Breast epithelium (tissue), 4 donors: ENCODE results near the gene CCDC12. TPM values are rescaled to one million over a fixed set of nuclear protein-coding genes. Genes with fewer than 3 reads are reported as not detected.

ENCODE experiments used
- DNase-seq, 2 donors: peaks; one replicate each; pipeline ENCODE4 v3.0.0-alpha.2; 2019; ENCODE audit warnings: low spot score in 2 of 2
- H3K27ac ChIP-seq, 2 donors: fragments of 200-600 bp; sonication (generic) in 1 of 2; one replicate each; pipeline ENCODE4 v1.5.1; 2016 to 2019; ENCODE audit warnings: mild to moderate bottlenecking in 1 of 2
- H3K27me3 ChIP-seq, 2 donors: fragments of 200-600 bp; sonication (generic) in 1 of 2; one replicate each; pipeline versions ENCODE4 v1.5.1 to v1.6.0; 2017 to 2019; ENCODE audit warnings: control low read depth in 1 of 2, mild to moderate bottlenecking in 1 of 2
- H3K36me3 ChIP-seq: fragments of 200-600 bp; one replicate; pipeline ENCODE4 v1.5.1; 2019
- H3K4me1 ChIP-seq, 2 donors: fragments of 200-600 bp; sonication (generic); one replicate each; pipeline ENCODE4 v1.5.1; 2016 to 2019; ENCODE audit warnings: control low read depth in 1 of 2
- H3K4me3 ChIP-seq, 3 donors: fragments of 200-600 bp; sonication (generic); 1 replicate in 2 of 3; 2 replicates in 1 of 3; pipeline ENCODE4 v1.5.1; 2016 to 2019; ENCODE audit warnings: mild to moderate bottlenecking in 3 of 3, moderate library complexity in 2 of 3
- H3K9me3 ChIP-seq, 2 donors: fragments of 200-600 bp; sonication (generic) in 1 of 2; one replicate each; pipeline ENCODE4 v1.5.1; 2016 to 2019; ENCODE audit warnings: control low read depth in 1 of 2
- POLR2A ChIP-seq: fragments of 450-650 bp; IDR thresholded peaks from one replicate; pipeline ENCODE4 v1.6.1; 2016; ENCODE audit warnings: antibody characterized with exemption, mild to moderate bottlenecking, moderate library complexity
- POLR2AphosphoS5 ChIP-seq, 3 donors: sonication (generic); formaldehyde crosslinking; IDR thresholded peaks; one replicate each; pipeline ENCODE4 v1.6.1; 2017; ENCODE audit warnings: antibody characterized with exemption in 3 of 3
- intact Hi-C: fragments of 100-400 bp; cut with DNase I; formaldehyde crosslinking; loops from one replicate; pipeline ENCODE4 v1.15.1; 2023; ENCODE audit warnings: low total_unique reads
- total RNA-seq, 3 donors: library from RNA; depleted of rRNA; stranded (reverse); fragments of >200 nt; gene quantifications; one replicate each; pipeline ENCODE4 v1.1.0, GENCODE V29; 2016
- TF ChIP-seq, protein P1 (sequence below), 3 donors: fragments of 450-650 bp; IDR thresholded peaks; one replicate each; pipeline ENCODE4 v1.5.1; 2016 to 2017; ENCODE audit warnings: antibody characterized with exemption in 3 of 3, mild to moderate bottlenecking in 3 of 3, moderate library complexity in 3 of 3

CCDC12 gene
- total RNA-seq, 3 donors from 2014 or later, result 27.0 to 50.2 (median 43.9) TPM

DNA sequence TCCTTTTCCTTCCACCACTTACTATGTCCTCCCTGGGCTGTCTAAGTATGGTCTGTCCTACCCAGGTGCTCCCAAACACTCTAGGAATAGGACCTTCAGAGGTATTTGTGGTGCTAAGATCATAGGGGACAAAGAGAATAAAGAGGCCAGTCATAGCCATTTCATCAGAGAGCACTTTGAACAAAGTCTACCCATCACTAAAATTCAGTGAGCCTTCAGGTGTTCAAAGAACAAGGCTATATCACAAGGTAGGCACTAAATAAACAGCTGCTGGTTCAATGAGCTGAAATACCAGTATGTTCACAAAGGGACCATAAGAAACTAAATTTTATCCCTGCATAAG lies 41.7 kb upstream of the CCDC12 start:
- H3K4me3 ChIP-seq, result no peak overlapping the region
- no peak for DNase-seq
- H3K27ac ChIP-seq, result no peak overlapping the region
- peaks cover 11% of the 10 kb centered on the region for H3K36me3 ChIP-seq
- intact Hi-C loops, result no loop called here
- TF ChIP-seq POLR2A (no peak), POLR2AphosphoS5 (IDR thresholded peaks at IDR 0.05) (no peak)
- TF ChIP-seq, protein P1, sequence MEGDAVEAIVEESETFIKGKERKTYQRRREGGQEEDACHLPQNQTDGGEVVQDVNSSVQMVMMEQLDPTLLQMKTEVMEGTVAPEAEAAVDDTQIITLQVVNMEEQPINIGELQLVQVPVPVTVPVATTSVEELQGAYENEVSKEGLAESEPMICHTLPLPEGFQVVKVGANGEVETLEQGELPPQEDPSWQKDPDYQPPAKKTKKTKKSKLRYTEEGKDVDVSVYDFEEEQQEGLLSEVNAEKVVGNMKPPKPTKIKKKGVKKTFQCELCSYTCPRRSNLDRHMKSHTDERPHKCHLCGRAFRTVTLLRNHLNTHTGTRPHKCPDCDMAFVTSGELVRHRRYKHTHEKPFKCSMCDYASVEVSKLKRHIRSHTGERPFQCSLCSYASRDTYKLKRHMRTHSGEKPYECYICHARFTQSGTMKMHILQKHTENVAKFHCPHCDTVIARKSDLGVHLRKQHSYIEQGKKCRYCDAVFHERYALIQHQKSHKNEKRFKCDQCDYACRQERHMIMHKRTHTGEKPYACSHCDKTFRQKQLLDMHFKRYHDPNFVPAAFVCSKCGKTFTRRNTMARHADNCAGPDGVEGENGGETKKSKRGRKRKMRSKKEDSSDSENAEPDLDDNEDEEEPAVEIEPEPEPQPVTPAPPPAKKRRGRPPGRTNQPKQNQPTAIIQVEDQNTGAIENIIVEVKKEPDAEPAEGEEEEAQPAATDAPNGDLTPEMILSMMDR (IDR thresholded peaks at IDR 0.05), result no peak
- no peaks in the 10 kb centered on the region for H3K27me3 ChIP-seq
- no peaks in the 10 kb centered on the region for H3K4me1 ChIP-seq
- H3K9me3 ChIP-seq, result no peaks in the 10 kb centered on the region

DNA sequence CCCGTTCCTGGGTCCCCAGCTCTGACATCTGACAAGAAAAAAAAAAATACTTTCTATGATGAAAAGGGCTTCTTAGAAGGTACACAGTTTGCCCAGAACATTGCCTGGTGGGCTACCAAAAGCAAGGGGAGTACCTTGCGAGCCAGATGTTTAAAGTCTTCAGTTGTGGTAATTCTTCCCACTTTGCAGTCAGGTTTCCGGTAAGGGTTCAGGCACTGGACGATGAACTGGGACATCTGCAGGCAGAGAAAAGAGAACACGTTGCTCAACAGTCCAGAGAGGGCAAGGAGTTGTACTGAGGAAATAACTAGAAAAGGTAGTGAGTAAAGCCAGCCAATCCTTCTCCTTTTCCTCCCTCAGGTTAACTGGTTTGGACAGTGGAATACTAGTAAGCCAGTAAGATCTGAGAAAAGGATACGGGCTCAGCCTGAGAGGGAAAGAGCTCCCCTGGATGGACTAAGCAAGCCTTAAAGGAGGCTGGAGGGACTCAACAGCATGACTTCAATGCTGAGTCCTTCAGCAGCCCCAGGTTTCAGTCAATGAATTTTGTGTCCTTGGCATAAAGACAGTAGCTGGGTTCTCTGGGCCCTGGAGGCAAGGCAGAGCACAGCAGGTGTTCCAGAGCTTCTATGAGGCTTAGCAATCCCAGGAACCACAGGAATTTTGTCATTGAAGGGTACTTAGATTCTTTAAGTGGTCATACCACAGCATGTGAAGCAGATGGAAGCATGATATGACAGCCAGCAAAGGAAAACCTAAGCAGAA lies 41.1 kb upstream of the CCDC12 start:
- intact Hi-C loops, result no loop called here
- H3K27ac ChIP-seq, result no peak overlapping the region

DNA sequence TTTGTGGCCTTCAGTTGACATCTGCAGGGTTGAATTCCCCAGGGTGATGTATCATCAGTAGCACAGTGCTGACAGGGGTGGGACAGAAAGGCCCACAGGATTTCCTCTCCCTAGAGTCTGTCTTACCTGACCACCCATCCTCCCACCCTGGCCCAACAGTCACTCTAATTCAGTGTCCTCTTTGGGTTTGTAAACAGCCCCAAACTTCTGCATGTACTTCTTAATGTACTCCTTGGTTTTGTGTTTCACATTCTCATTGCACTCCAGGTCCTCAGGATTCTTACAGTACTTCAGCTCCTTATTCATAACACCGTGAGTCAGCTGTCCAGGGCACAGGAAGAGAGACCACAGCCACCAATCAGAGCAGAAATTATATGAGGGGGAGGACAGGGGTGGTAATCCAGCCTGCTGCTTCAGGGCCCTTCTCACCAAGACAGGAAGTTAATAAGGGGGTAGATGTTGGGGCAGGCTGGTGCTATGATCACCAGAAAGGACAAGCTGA lies 40.4 kb upstream of the CCDC12 start:
- Histone ChIP-seq H3K27ac (no peak overlapping the region), H3K27me3 (no peaks in the 10 kb centered on the region), H3K9me3 (no peaks in the 10 kb centered on the region), H3K4me1 (no peaks in the 10 kb centered on the region), H3K36me3 (peaks cover 11% of the 10 kb centered on the region), H3K4me3 (no peak overlapping the region)
- intact Hi-C loops, result no loop called here
- TF ChIP-seq, protein P1 (IDR thresholded peaks at IDR 0.05), result no peak
- TF ChIP-seq POLR2AphosphoS5 (IDR thresholded peaks at IDR 0.05) (no peak), POLR2A (no peak)
- DNase-seq, result no peak

More for the DNA sequence above, 41.1 kb upstream of the CCDC12 start:
- no peaks in the 10 kb centered on the region for H3K4me1 ChIP-seq
- no peaks in the 10 kb centered on the region for H3K9me3 ChIP-seq
- no peak for DNase-seq
- no peaks in the 10 kb centered on the region for H3K27me3 ChIP-seq
- H3K36me3 ChIP-seq, result peaks cover 11% of the 10 kb centered on the region
- no peak overlapping the region for H3K4me3 ChIP-seq
- TF ChIP-seq, protein P1 (IDR thresholded peaks at IDR 0.05), result no peak
- no peak for TF ChIP-seq POLR2AphosphoS5 (IDR thresholded peaks at IDR 0.05)
- no peak for TF ChIP-seq POLR2A

DNA sequence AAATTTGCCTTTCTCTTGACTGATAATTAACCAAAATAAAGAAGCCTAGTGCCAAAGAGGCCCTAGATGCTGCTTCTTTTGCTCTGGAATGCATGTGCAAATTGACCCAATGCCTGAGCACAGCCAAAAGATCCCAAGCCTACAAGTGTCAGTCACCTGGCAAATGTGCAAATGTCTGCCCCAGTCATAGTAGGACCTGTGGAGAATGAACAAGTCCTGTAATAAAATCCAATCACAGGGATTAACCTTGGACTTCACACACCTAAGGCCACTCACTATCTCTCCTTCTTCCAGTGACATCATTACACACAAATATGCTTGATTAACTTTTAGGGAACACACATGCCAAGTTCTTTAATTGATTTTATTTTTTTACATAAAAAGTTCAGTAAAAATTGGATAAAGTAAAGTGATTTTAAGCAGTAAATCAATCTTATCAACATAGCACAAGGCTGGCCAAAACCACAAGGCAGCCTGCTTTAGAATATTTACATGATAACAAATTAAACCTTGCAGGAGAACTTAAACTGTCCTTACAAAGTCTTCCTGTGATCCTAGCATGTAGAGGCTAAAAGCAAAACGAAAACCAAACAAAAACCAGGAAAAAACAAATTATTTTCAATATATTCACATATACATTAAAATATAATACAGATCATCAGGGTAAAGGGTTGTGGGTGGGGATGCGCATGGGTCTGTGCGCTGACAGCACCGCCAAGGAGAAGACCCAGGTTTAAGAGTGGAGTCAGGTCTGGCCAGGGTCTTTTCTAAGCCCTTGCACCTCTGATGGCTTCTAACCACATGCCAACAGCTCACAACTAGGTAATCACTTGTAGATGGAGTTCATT lies 39.8 kb upstream of the CCDC12 start:
- Histone ChIP-seq H3K27ac (no peak overlapping the region), H3K36me3 (peaks cover 11% of the 10 kb centered on the region), H3K9me3 (no peaks in the 10 kb centered on the region), H3K4me3 (no peak overlapping the region), H3K4me1 (no peaks in the 10 kb centered on the region), H3K27me3 (no peaks in the 10 kb centered on the region)
- intact Hi-C loops, result no loop called here
- no peak for DNase-seq
- TF ChIP-seq, protein P1 (IDR thresholded peaks at IDR 0.05), result no peak
- TF ChIP-seq POLR2A (no peak), POLR2AphosphoS5 (IDR thresholded peaks at IDR 0.05) (no peak)

DNA sequence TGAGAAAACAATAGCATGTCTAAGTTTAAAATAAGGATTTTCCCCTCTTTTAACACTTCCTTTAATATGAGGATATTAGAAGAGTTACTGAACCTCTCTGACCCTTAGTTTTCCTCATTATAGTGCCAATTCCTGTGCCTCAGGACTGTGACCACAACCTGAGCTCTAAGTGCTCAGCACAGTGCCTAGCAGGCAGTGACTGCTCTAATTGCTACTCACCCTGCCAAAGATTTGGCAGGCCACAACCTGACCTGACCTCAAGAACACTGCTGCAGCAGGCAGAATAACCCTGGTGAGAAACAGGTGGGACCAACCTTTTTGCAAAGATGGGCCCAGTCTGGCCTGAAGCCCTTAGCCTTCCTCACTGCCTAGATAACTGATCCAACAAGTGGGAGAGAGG lies 38.6 kb upstream of the CCDC12 start:
- H3K4me1 ChIP-seq, result no peaks in the 10 kb centered on the region
- H3K27me3 ChIP-seq, result no peaks in the 10 kb centered on the region
- intact Hi-C loops, result no loop called here
- no peak for DNase-seq
- no peak overlapping the region for H3K4me3 ChIP-seq
- H3K9me3 ChIP-seq, result no peaks in the 10 kb centered on the region
- no peak overlapping the region for H3K27ac ChIP-seq
- TF ChIP-seq, protein P1 (IDR thresholded peaks at IDR 0.05), result no peak
- TF ChIP-seq POLR2AphosphoS5 (IDR thresholded peaks at IDR 0.05) (no peak), POLR2A (no peak)
- peaks cover 11% of the 10 kb centered on the region for H3K36me3 ChIP-seq
